Measurements from ENCODE around the gene DOCK4. TPM values are rescaled to one million over a fixed set of nuclear protein-coding genes. Genes with fewer than 3 reads are reported as not detected.

Gene DOCK4
- total and polyA plus RNA-seq, 2 experiments from 2014 or later: 2.1 to 5.0 TPM

DNA sequence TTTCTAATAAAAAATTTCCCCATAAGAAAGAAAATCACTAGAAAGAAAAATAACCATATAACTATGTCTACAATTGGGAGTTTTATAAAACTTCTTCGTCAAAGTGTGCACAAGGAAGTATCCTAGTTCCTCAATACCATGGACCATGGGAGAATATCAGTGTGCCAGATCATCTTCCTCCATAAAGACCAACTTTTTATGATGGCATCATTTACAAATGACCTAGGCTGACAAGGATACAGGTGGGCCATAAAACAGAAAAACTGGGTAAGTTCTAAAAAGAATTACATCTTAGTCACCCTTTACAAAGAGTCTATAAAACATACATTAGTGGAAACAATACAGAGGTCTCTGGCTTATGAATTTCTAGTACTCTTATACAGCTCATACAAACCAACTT, 303.2 kb downstream of the DOCK4 start:
- no peaks in the 10 kb centered on the region for H3K4me1 ChIP-seq (ENCODE audit: insufficient read depth)
- no peak overlapping the region for H3K9ac ChIP-seq
- H3K79me2 ChIP-seq (ENCODE audit: insufficient read depth): no peaks in the 10 kb centered on the region
- H4K20me1 ChIP-seq (ENCODE audit: insufficient read depth): no peaks in the 10 kb centered on the region
- no peak overlapping the region for H3K4me2 ChIP-seq (ENCODE audit: unreplicated experiment)
- no peak for DNase-seq
- H2AFZ ChIP-seq: no peak overlapping the region
- in situ Hi-C loops (cut with MboI): no loop called here
- 83 to 94% methylated on average over 1 of the region's 1 CpG for WGBS, 2 experiments (ENCODE audit: low coverage in 1 of 2, low lambda C conversion rate in 2 of 2, missing lambda C conversion rate in 2 of 2)
- H3K36me3 ChIP-seq (ENCODE audit: low read depth): no peaks in the 10 kb centered on the region
- H3K9me2 ChIP-seq (ENCODE audit: insufficient read depth): no peaks in the 10 kb centered on the region
- H3K4me3 ChIP-seq: no peak overlapping the region
- H3F3A ChIP-seq (ENCODE audit: insufficient read depth): no peaks in the 10 kb centered on the region
- no peaks in the 10 kb centered on the region for H3K9me3 ChIP-seq (ENCODE audit: low read depth)
- TF ChIP-seq EZH2phosphoT487 (IDR thresholded peaks at IDR 0.05; ENCODE audit: insufficient read depth, low read depth) (no peak), EZH2 (IDR thresholded peaks at IDR 0.05; ENCODE audit: insufficient read depth, poor library complexity, severe bottlenecking) (no peak)
- H3K27me3 ChIP-seq (replicated peaks; ENCODE audit: insufficient read depth): no peaks in the 10 kb centered on the region
- H3K27ac ChIP-seq: no peak overlapping the region

GRCh38 chr7:111900283-111900682, 305.9 kb downstream of the DOCK4 start:
- Histone ChIP-seq H3K27ac (no peak overlapping the region), H3K27me3 (replicated peaks; ENCODE audit: insufficient read depth) (no peaks in the 10 kb centered on the region), H4K20me1 (ENCODE audit: insufficient read depth) (no peaks in the 10 kb centered on the region), H3K9me3 (ENCODE audit: low read depth) (no peaks in the 10 kb centered on the region), H3K4me3 (no peak overlapping the region), H3K36me3 (ENCODE audit: low read depth) (no peaks in the 10 kb centered on the region), H3F3A (ENCODE audit: insufficient read depth) (no peaks in the 10 kb centered on the region), H2AFZ (no peak overlapping the region), H3K4me1 (ENCODE audit: insufficient read depth) (no peaks in the 10 kb centered on the region), H3K9me2 (ENCODE audit: insufficient read depth) (no peaks in the 10 kb centered on the region), H3K9ac (no peak overlapping the region), H3K4me2 (ENCODE audit: unreplicated experiment) (no peak overlapping the region), H3K79me2 (ENCODE audit: insufficient read depth) (no peaks in the 10 kb centered on the region)
- DNase-seq: no peak
- in situ Hi-C loops (cut with MboI): no loop called here
- TF ChIP-seq EZH2phosphoT487 (IDR thresholded peaks at IDR 0.05; ENCODE audit: insufficient read depth, low read depth) (no peak), EZH2 (IDR thresholded peaks at IDR 0.05; ENCODE audit: insufficient read depth, poor library complexity, severe bottlenecking) (no peak)
- 93 to 98% methylated on average over 7 of the region's 7 CpGs for WGBS, 2 experiments (ENCODE audit: low coverage in 1 of 2, low lambda C conversion rate in 2 of 2, missing lambda C conversion rate in 2 of 2)

DNA sequence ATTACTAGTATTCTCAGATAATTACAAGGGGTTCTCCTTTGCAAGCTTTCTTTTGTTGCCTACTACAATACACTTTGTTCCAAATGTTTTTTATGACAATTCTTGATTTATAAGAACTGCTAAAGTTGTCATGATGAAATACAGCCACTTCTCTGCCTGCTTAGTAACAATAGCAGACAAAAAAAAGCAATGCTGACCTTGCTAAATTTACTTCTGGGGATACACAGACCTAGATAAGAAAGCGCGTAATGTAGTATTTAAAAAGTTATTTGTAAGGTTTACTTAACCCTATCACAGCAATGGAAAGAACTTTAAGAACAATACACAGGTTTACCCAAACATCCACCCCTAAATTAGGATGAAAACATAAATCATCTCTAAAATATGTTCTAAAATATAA, 311.1 kb downstream of the DOCK4 start:
- Histone ChIP-seq H3K79me2 (ENCODE audit: insufficient read depth) (no peaks in the 10 kb centered on the region), H3F3A (ENCODE audit: insufficient read depth) (no peaks in the 10 kb centered on the region), H3K9me2 (ENCODE audit: insufficient read depth) (no peaks in the 10 kb centered on the region), H3K4me2 (ENCODE audit: unreplicated experiment) (no peak overlapping the region), H3K4me3 (no peak overlapping the region), H4K20me1 (ENCODE audit: insufficient read depth) (no peaks in the 10 kb centered on the region), H3K27ac (no peak overlapping the region), H3K9me3 (ENCODE audit: low read depth) (no peaks in the 10 kb centered on the region), H3K36me3 (ENCODE audit: low read depth) (no peaks in the 10 kb centered on the region), H3K4me1 (ENCODE audit: insufficient read depth) (no peaks in the 10 kb centered on the region), H3K27me3 (replicated peaks; ENCODE audit: insufficient read depth) (no peaks in the 10 kb centered on the region), H3K9ac (no peak overlapping the region), H2AFZ (no peak overlapping the region)
- in situ Hi-C loops (cut with MboI): no loop called here
- WGBS, 2 experiments (ENCODE audit: low coverage in 1 of 2, low lambda C conversion rate in 2 of 2, missing lambda C conversion rate in 2 of 2): 100% methylated on average over 2 of the region's 2 CpGs
- DNase-seq: no peak
- TF ChIP-seq EZH2 (IDR thresholded peaks at IDR 0.05; ENCODE audit: insufficient read depth, poor library complexity, severe bottlenecking) (no peak), EZH2phosphoT487 (IDR thresholded peaks at IDR 0.05; ENCODE audit: insufficient read depth, low read depth) (no peak)

DNA sequence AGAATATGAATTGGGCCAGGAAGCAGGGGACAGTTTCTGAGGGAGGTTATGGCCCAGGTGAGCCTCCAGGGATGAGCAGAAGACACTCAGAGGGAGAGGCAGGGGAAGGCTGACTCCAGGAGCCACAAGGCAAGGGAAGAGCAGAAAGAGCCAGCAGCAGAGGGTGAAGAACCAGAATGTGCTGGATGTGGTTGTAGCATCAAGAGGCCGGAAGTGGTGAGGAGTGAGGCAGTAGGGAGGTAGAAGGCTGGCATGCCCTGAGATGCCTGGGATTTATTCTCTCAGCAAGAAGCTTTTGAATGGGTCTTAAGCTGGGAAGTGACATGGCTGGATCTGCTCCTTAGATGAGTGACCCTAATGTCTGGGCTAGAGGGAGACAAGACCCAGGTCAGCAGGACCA, 311.7 kb downstream of the DOCK4 start:
- no peak overlapping the region for H2AFZ ChIP-seq
- H3K27me3 ChIP-seq (replicated peaks; ENCODE audit: insufficient read depth): no peaks in the 10 kb centered on the region
- WGBS, 2 experiments (ENCODE audit: low coverage in 1 of 2, low lambda C conversion rate in 2 of 2, missing lambda C conversion rate in 2 of 2): 100% methylated on average over 1 of the region's 1 CpG
- in situ Hi-C loops (cut with MboI): no loop called here
- H3K4me3 ChIP-seq: no peak overlapping the region
- TF ChIP-seq EZH2phosphoT487 (IDR thresholded peaks at IDR 0.05; ENCODE audit: insufficient read depth, low read depth): no peak
- TF ChIP-seq EZH2 (IDR thresholded peaks at IDR 0.05; ENCODE audit: insufficient read depth, poor library complexity, severe bottlenecking): no peak
- H4K20me1 ChIP-seq (ENCODE audit: insufficient read depth): no peaks in the 10 kb centered on the region
- no peak overlapping the region for H3K27ac ChIP-seq
- H3K9ac ChIP-seq: no peak overlapping the region
- H3K9me2 ChIP-seq (ENCODE audit: insufficient read depth): no peaks in the 10 kb centered on the region; the same call in 1 of the 2 replicates
- H3F3A ChIP-seq (ENCODE audit: insufficient read depth): no peaks in the 10 kb centered on the region
- H3K79me2 ChIP-seq (ENCODE audit: insufficient read depth): no peaks in the 10 kb centered on the region
- H3K4me2 ChIP-seq (ENCODE audit: unreplicated experiment): no peak overlapping the region
- H3K4me1 ChIP-seq (ENCODE audit: insufficient read depth): no peaks in the 10 kb centered on the region
- no peak for DNase-seq
- no peaks in the 10 kb centered on the region for H3K36me3 ChIP-seq (ENCODE audit: low read depth)
- no peaks in the 10 kb centered on the region for H3K9me3 ChIP-seq (ENCODE audit: low read depth)

GRCh38 chr7:111893190-111893589, 313.0 kb downstream of the DOCK4 start:
- Histone ChIP-seq H3F3A (ENCODE audit: insufficient read depth) (no peaks in the 10 kb centered on the region), H2AFZ (no peak overlapping the region), H3K9ac (no peak overlapping the region), H3K4me2 (ENCODE audit: unreplicated experiment) (no peak overlapping the region), H3K4me3 (no peak overlapping the region), H4K20me1 (ENCODE audit: insufficient read depth) (no peaks in the 10 kb centered on the region), H3K36me3 (ENCODE audit: low read depth) (no peaks in the 10 kb centered on the region), H3K27me3 (replicated peaks; ENCODE audit: insufficient read depth) (no peaks in the 10 kb centered on the region), H3K9me2 (ENCODE audit: insufficient read depth) (no peaks in the 10 kb centered on the region; the same call in 1 of the 2 replicates), H3K79me2 (ENCODE audit: insufficient read depth) (no peaks in the 10 kb centered on the region), H3K4me1 (ENCODE audit: insufficient read depth) (no peaks in the 10 kb centered on the region), H3K27ac (no peak overlapping the region), H3K9me3 (ENCODE audit: low read depth) (no peaks in the 10 kb centered on the region)
- DNase-seq: no peak
- in situ Hi-C loops (cut with MboI): no loop called here
- 91 to 94% methylated on average over 5 of the region's 5 CpGs for WGBS, 2 experiments (ENCODE audit: low coverage in 1 of 2, low lambda C conversion rate in 2 of 2, missing lambda C conversion rate in 2 of 2)
- TF ChIP-seq EZH2phosphoT487 (IDR thresholded peaks at IDR 0.05; ENCODE audit: insufficient read depth, low read depth) (no peak), EZH2 (IDR thresholded peaks at IDR 0.05; ENCODE audit: insufficient read depth, poor library complexity, severe bottlenecking) (no peak)
